ENCODE measurements around the gene SLC22A5.

SLC22A5 gene

GRCh38 chr5:132380047-132380446 is 10.5 kb downstream of the SLC22A5 start:
- H3K4me3 ChIP-seq (ENCODE audit: low read depth, low read length) = no peak overlapping the region
- TF ChIP-seq CTCF (IDR thresholded peaks at IDR 0.05; ENCODE audit: low read depth, low read length, missing control alignments) = no peak
- DNase-seq = no peak
- H3K36me3 ChIP-seq (replicated peaks) = no peaks in the 10 kb centered on the region
- in situ Hi-C loops (cut with HindIII; ENCODE audit: low pct_ligation_motif_present, low sequenced_read_pairs) = no loop called here
- no peak overlapping the region for H3K27ac ChIP-seq
- no peaks in the 10 kb centered on the region for H3K27me3 ChIP-seq (replicated peaks)

- Histone ChIP-seq H3K27me3 (replicated peaks) (no peaks in the 10 kb centered on the region), H3K27ac (no peak overlapping the region), H3K4me3 (ENCODE audit: low read depth, low read length) (no peak overlapping the region), H3K36me3 (replicated peaks) (no peaks in the 10 kb centered on the region)
- TF ChIP-seq CTCF (IDR thresholded peaks at IDR 0.05; ENCODE audit: low read depth, low read length, missing control alignments) = no peak
- DNase-seq = no peak
- in situ Hi-C loops (cut with HindIII; ENCODE audit: low pct_ligation_motif_present, low sequenced_read_pairs) = no loop called here
Measured at GRCh38 chr5:132380741-132381140, 11.2 kb downstream of the SLC22A5 start.

DNA sequence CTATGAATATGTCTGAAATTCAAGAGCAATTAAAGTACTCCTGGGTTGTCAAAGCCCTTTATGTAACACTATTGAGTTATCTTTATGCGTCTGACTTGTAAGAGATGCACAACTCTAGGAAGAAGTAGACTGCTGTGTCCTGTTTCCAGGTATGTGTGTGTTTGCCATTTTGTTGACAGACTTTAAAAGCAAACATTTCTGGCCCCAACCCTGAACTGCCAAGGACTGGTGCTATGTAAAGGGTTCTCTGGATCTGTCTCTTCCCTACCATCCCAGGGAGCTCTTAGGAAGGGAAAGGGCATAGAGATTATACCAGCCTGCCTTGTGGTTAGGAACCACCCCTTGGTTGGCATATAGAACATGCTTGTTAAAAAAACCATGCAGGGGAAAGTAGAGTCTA is 12.1 kb downstream of the SLC22A5 start:
- no peak for TF ChIP-seq CTCF (IDR thresholded peaks at IDR 0.05; ENCODE audit: low read depth, low read length, missing control alignments)
- in situ Hi-C loops (cut with HindIII; ENCODE audit: low pct_ligation_motif_present, low sequenced_read_pairs) = no loop called here
- DNase-seq = no peak
- Histone ChIP-seq H3K27ac (no peak overlapping the region), H3K36me3 (replicated peaks) (no peaks in the 10 kb centered on the region), H3K27me3 (replicated peaks) (no peaks in the 10 kb centered on the region), H3K4me3 (ENCODE audit: low read depth, low read length) (no peak overlapping the region)

- Histone ChIP-seq H3K4me3 (ENCODE audit: low read depth, low read length) (no peak overlapping the region), H3K27ac (no peak overlapping the region), H3K36me3 (replicated peaks) (no peaks in the 10 kb centered on the region), H3K27me3 (replicated peaks) (no peaks in the 10 kb centered on the region)
- no peak for DNase-seq
- in situ Hi-C loops (cut with HindIII; ENCODE audit: low pct_ligation_motif_present, low sequenced_read_pairs) = no loop called here
- TF ChIP-seq CTCF (IDR thresholded peaks at IDR 0.05; ENCODE audit: low read depth, low read length, missing control alignments) = no peak
Measured at GRCh38 chr5:132383261-132383660, 13.8 kb downstream of the SLC22A5 start.

DNA sequence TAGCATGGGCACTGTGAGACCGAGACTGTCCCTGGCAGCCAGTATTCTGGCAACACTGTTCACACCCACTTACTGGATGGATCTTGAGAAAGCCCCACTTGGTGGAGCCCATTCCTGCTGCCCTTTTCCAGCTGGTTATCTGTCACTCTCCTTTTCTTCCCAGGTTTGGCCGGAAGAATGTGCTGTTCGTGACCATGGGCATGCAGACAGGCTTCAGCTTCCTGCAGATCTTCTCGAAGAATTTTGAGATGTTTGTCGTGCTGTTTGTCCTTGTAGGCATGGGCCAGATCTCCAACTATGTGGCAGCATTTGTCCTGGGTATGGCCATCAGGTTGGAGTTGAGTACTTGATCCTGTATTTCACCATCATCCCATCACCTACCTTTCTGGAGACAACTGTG is 14.5 kb downstream of the SLC22A5 start:
- Histone ChIP-seq H3K4me3 (ENCODE audit: low read depth, low read length) (no peak overlapping the region), H3K36me3 (replicated peaks) (no peaks in the 10 kb centered on the region), H3K27me3 (replicated peaks) (no peaks in the 10 kb centered on the region), H3K27ac (no peak overlapping the region)
- no peak for DNase-seq
- TF ChIP-seq CTCF (IDR thresholded peaks at IDR 0.05; ENCODE audit: low read depth, low read length, missing control alignments) = no peak
- in situ Hi-C loops (cut with HindIII; ENCODE audit: low pct_ligation_motif_present, low sequenced_read_pairs) = no loop called here

GRCh38 chr5:132384506-132385050 is 15.1 kb downstream of the SLC22A5 start:
- Histone ChIP-seq H3K27ac (no peak overlapping the region), H3K36me3 (replicated peaks) (no peaks in the 10 kb centered on the region), H3K27me3 (replicated peaks) (no peaks in the 10 kb centered on the region), H3K4me3 (ENCODE audit: low read depth, low read length) (no peak overlapping the region)
- in situ Hi-C loops (cut with HindIII; ENCODE audit: low pct_ligation_motif_present, low sequenced_read_pairs) = no loop called here
- DNase-seq = no peak
- TF ChIP-seq CTCF (IDR thresholded peaks at IDR 0.05; ENCODE audit: low read depth, low read length, missing control alignments) = no peak

Measured in brain microvascular endothelial cell (primary cell).